ENCODE measurements around the gene CNGB1.
"Not testable (repeated sequence)": the region's sequence is repeated elsewhere in the genome, so short reads cannot be mapped to it uniquely, and the experiment has no call there.

The CNGB1 gene

GRCh38 chr16:57946181-57946801 lies 24.6 kb downstream of the CNGB1 start:
- ChIA-PET CTCF (no interaction called here), POLR2A (no interaction called here)
- no peak for DNase-seq (ENCODE audit: extremely low spot score)
- no peak for TF ChIP-seq CTCF (IDR thresholded peaks at IDR 0.05; ENCODE audit: control extremely low read depth, extremely low read depth, low read depth, missing control alignments)

- POLR2A ChIA-PET, result no interaction called here
Measured at GRCh38 chr16:57945740-57946138, 25.2 kb downstream of the CNGB1 start.

GRCh38 chr16:57944970-57945739 lies 25.8 kb downstream of the CNGB1 start:
- DNase-seq (ENCODE audit: extremely low spot score), result no peak
- CTCF ChIA-PET, result interaction anchor here (1.0 kb wide), 1 partner anchor 39 kb away, joined by 3 read pairs; no protein-coding TSS in a partner anchor
- POLR2A ChIA-PET, result no interaction called here
- TF ChIP-seq CTCF (IDR thresholded peaks at IDR 0.05; ENCODE audit: control extremely low read depth, extremely low read depth, low read depth, missing control alignments), result no peak

More at GRCh38 chr16:57945740-57946138, 25.2 kb downstream of the CNGB1 start:
- no peak for DNase-seq (ENCODE audit: extremely low spot score)
- TF ChIP-seq CTCF (IDR thresholded peaks at IDR 0.05; ENCODE audit: control extremely low read depth, extremely low read depth, low read depth, missing control alignments), result no peak
- CTCF ChIA-PET, result no interaction called here

GRCh38 chr16:57943381-57943780 lies 27.5 kb downstream of the CNGB1 start:
- CTCF ChIA-PET, result interaction anchor here (1.0 kb wide), 1 partner anchor 9 kb away, joined by 3 read pairs; no protein-coding TSS in a partner anchor
- DNase-seq (ENCODE audit: extremely low spot score); POLR2A ChIA-PET: not testable (repeated sequence)

- POLR2A ChIA-PET; CTCF ChIA-PET; DNase-seq (ENCODE audit: extremely low spot score): not testable (repeated sequence)
Measured at GRCh38 chr16:57941901-57942300, 29.0 kb downstream of the CNGB1 start.

- no peak for DNase-seq (ENCODE audit: extremely low spot score)
- TF ChIP-seq CTCF (IDR thresholded peaks at IDR 0.05; ENCODE audit: control extremely low read depth, extremely low read depth, low read depth, missing control alignments), result no peak
- ChIA-PET CTCF (no interaction called here), POLR2A (no interaction called here)
Measured at GRCh38 chr16:57941016-57941664, 29.8 kb downstream of the CNGB1 start.

- POLR2A ChIA-PET, result no interaction called here
- no peak for DNase-seq (ENCODE audit: extremely low spot score)
- no peak for TF ChIP-seq CTCF (IDR thresholded peaks at IDR 0.05; ENCODE audit: control extremely low read depth, extremely low read depth, low read depth, missing control alignments)
- CTCF ChIA-PET, result no interaction called here
Measured at GRCh38 chr16:57940382-57940966, 30.5 kb downstream of the CNGB1 start.

Measured in GM10248 (cell line).